Right lung (tissue), 5 donors: ENCODE results near the gene SLC26A2. TPM values are rescaled to one million over a fixed set of nuclear protein-coding genes. Genes with fewer than 3 reads are reported as not detected.
"Not testable (repeated sequence)": the region's sequence is repeated elsewhere in the genome, so short reads cannot be mapped to it uniquely, and the experiment has no call there.

Experiments
- DNase-seq, 2 donors: peaks; one replicate each; pipeline ENCODE4 v3.0.0-alpha.2; 2013
- polyA plus RNA-seq, 5 donors: library from polyadenylated mRNA; unstranded; fragments of 120-200 nt; gene quantifications; one replicate each; pipeline versions ENCODE4 v1.2.1 to v1.2.3, GENCODE V29; 2013; ENCODE audit warnings: inconsistent platforms in 1 of 5, low replicate concordance in 1 of 5; ENCODE audit not compliant: insufficient read length in 5 of 5, insufficient read depth in 1 of 5

The SLC26A2 gene
- polyA plus RNA-seq, 5 donors = 13.4 to 26.0 (median 20.6) TPM

GRCh38 chr5:149935431-149935901, 25.1 kb upstream of the SLC26A2 start:
- no peak for DNase-seq

GRCh38 chr5:149936044-149936699, 24.4 kb upstream of the SLC26A2 start:
- no peak for DNase-seq

GRCh38 chr5:149936700-149937091, 23.9 kb upstream of the SLC26A2 start:
- no peak for DNase-seq

GRCh38 chr5:149937610-149938009, 22.9 kb upstream of the SLC26A2 start:
- DNase-seq = no peak

GRCh38 chr5:149938279-149938678, 22.3 kb upstream of the SLC26A2 start:
- no peak for DNase-seq

- no peak for DNase-seq
Measured at GRCh38 chr5:149938791-149939358, 21.7 kb upstream of the SLC26A2 start.

- DNase-seq = no peak
Measured at GRCh38 chr5:149939546-149939945, 21.0 kb upstream of the SLC26A2 start.

- peak in 1 of 2 donors; percentile 45 for DNase-seq
Measured at GRCh38 chr5:149940077-149940574, 20.4 kb upstream of the SLC26A2 start.

- no peak for DNase-seq
Measured at GRCh38 chr5:149940941-149941644, 19.5 kb upstream of the SLC26A2 start.

GRCh38 chr5:149941795-149942194, 18.8 kb upstream of the SLC26A2 start:
- DNase-seq = no peak

GRCh38 chr5:149942199-149942598, 18.4 kb upstream of the SLC26A2 start:
- no peak for DNase-seq

GRCh38 chr5:149942741-149943169, 17.8 kb upstream of the SLC26A2 start:
- DNase-seq = not testable (repeated sequence)

GRCh38 chr5:149943177-149943949, 17.2 kb upstream of the SLC26A2 start:
- not testable (repeated sequence) for DNase-seq

- DNase-seq = no peak
Measured at GRCh38 chr5:149944666-149945065, 15.9 kb upstream of the SLC26A2 start, which contains the start of gene PDE6A. Gene PDE6A (minus strand): TSS chr5:149944793. CDS start chr5:149944673, 120 bp downstream.

- DNase-seq = no peak
Measured at GRCh38 chr5:149946118-149946517, 14.4 kb upstream of the SLC26A2 start.

GRCh38 chr5:149948993-149949392, 11.6 kb upstream of the SLC26A2 start:
- DNase-seq = no peak

GRCh38 chr5:149951138-149951749, 9.3 kb upstream of the SLC26A2 start:
- DNase-seq = no peak

GRCh38 chr5:149953436-149954121, 7.0 kb upstream of the SLC26A2 start:
- no peak for DNase-seq

- DNase-seq = no peak
Measured at GRCh38 chr5:149954798-149955197, 5.8 kb upstream of the SLC26A2 start.

GRCh38 chr5:149956685-149957084, 3.9 kb upstream of the SLC26A2 start:
- DNase-seq = no peak

GRCh38 chr5:149957855-149958254, 2.7 kb upstream of the SLC26A2 start:
- DNase-seq = no peak
